GM13977 (cell line): ENCODE data around the gene ZBTB7A.

Experiments used
- DNase-seq: peaks from one replicate; pipeline ENCODE4 v3.0.0; 2012; ENCODE audit warnings: low spot score
- in situ Hi-C: fragments of 300-500 bp; cut with MboI; formaldehyde crosslinking; loops from one replicate; pipeline ENCODE4 v1.12.0; 2022; ENCODE audit warnings: low sequenced_read_pairs, low pct_unique_long_range_greater_than_20kb, mixed read lengths, inconsistent platforms; ENCODE audit not compliant: unreplicated experiment
- TF ChIP-seq, protein P1 (sequence below): IDR thresholded peaks from 2 replicates; pipeline ENCODE4 v1.5.1; 2012; ENCODE audit warnings: mild to moderate bottlenecking, control low read depth; ENCODE audit not compliant: insufficient read depth; ENCODE audit errors: extremely low read depth, missing control alignments

The ZBTB7A gene

DNA sequence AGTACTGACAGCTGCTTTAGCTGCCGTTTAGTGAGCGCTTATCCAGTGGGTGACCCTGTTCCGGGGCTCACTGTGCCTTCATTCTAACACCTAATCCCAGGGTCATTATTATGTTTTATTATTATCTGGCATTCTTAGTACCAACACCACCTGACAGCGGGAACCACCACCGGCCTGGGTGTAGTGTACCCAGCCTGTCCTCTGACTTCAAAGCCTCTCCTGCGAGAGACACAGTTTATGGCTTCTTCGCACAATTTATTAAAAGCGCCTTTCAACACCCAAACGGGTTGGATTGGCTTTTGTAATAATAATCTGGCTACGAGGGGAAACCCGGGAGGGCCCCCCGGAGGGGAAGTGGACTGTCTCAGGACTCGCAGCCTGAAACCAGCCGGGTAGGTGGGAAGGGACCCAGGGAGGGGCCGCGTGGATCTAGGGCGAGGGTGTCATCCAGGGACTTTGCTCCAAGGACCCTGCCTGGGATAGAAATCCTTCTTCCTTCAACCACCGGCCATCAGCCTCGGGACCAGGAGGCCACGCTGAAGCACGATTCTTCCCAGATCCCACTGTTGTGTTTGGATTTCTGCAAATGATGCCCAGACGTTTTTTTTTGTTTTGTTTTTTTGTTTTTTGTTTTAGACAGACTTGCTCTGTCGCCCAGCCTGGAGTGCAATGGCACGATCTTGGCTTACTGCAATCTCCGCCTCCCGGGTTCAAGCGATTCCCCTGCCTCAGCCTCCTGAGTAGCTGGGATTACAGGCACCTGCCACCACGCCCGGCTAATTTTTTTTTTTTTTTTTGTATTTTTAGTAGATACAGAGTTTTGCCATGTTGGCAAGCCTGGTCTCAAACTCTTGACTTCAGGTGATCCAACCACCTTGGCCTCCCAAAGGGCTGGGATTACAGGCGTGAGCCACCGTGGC lies 1.6 kb upstream of the ZBTB7A start:
- no peak for DNase-seq
- in situ Hi-C loops, result no loop called here
- TF ChIP-seq, protein P1, sequence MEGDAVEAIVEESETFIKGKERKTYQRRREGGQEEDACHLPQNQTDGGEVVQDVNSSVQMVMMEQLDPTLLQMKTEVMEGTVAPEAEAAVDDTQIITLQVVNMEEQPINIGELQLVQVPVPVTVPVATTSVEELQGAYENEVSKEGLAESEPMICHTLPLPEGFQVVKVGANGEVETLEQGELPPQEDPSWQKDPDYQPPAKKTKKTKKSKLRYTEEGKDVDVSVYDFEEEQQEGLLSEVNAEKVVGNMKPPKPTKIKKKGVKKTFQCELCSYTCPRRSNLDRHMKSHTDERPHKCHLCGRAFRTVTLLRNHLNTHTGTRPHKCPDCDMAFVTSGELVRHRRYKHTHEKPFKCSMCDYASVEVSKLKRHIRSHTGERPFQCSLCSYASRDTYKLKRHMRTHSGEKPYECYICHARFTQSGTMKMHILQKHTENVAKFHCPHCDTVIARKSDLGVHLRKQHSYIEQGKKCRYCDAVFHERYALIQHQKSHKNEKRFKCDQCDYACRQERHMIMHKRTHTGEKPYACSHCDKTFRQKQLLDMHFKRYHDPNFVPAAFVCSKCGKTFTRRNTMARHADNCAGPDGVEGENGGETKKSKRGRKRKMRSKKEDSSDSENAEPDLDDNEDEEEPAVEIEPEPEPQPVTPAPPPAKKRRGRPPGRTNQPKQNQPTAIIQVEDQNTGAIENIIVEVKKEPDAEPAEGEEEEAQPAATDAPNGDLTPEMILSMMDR, result no peak

- TF ChIP-seq, protein P1, result no peak
- in situ Hi-C loops, result no loop called here
- DNase-seq, result no peak
Measured at GRCh38 chr19:4067396-4068046, 822 bp upstream of the ZBTB7A start.

DNA sequence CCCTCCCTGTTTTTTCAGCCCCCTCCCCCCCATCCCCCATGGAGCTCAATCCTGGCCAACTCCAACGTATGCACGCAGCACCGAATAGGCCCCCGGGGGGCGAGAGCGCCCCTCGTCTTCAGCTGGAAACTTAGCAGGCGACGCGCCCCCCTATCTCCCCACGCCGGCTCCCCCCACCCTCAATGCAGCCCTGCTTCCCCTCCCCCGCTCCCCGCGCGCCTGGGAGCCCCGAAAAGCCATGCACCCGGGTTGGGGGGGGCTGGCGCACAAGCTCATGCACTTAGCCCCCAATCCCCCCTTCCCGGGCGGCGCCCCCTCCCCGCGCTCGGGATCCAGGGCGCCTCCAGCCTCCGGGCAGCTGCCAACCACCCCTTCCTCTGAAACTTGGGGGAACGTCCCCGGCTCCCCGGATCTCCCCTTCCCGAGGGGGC lies 508 bp downstream of the ZBTB7A start:
- TF ChIP-seq, protein P1, result no peak
- no peak for DNase-seq
- in situ Hi-C loops, result no loop called here

GRCh38 chr19:4065430-4066175 lies 1.1 kb downstream of the ZBTB7A start:
- DNase-seq, result peak; percentile 100
- in situ Hi-C loops, result no loop called here
- TF ChIP-seq, protein P1, result no peak

- DNase-seq, result no peak
- in situ Hi-C loops, result no loop called here
- TF ChIP-seq, protein P1, result no peak
Measured at GRCh38 chr19:4064496-4065260, 2.0 kb downstream of the ZBTB7A start.

GRCh38 chr19:4064149-4064495 lies 2.6 kb downstream of the ZBTB7A start:
- in situ Hi-C loops, result no loop called here
- TF ChIP-seq, protein P1, result no peak
- DNase-seq, result no peak
